SK-N-SH treated with all-trans-retinoic acid at 6 μM for 48 hours (cell line): ENCODE data around the gene PAPOLA.

Experiments used
- CREB5 ChIP-seq: fragments of 250-450 bp; sonication (Bioruptor Pico); IDR thresholded peaks from 2 replicates; pipeline ENCODE4 v1.5.1; 2020; ENCODE audit warnings: low read depth, mild to moderate bottlenecking, moderate library complexity
- OSR1 ChIP-seq: fragments of 250-450 bp; sonication (Bioruptor Pico); IDR thresholded peaks from 2 replicates; pipeline ENCODE4 v1.8.0; 2022; ENCODE audit warnings: moderate library complexity, mild to moderate bottlenecking, inconsistent platforms
- PATZ1 ChIP-seq: fragments of 250-450 bp; sonication (Bioruptor Pico); IDR thresholded peaks from 2 replicates; pipeline ENCODE4 v1.8.0; 2020; ENCODE audit warnings: mild to moderate bottlenecking, moderate library complexity, borderline replicate concordance
- PPARA ChIP-seq: fragments of 250-450 bp; sonication (Bioruptor Pico); IDR thresholded peaks from 2 replicates; pipeline ENCODE4 v1.5.0; 2020; ENCODE audit warnings: mild to moderate bottlenecking, borderline replicate concordance
- RARB ChIP-seq: fragments of 250-450 bp; sonication (Bioruptor Pico); IDR thresholded peaks from 2 replicates; pipeline ENCODE4 v1.8.0; 2021; ENCODE audit warnings: mild to moderate bottlenecking, moderate library complexity
- ZFP30 ChIP-seq: fragments of 450-650 bp; formaldehyde crosslinking; IDR thresholded peaks from 2 replicates; pipeline ENCODE4 v1.5.0; 2022; ENCODE audit warnings: mild to moderate bottlenecking, moderate library complexity
- ZNF70 ChIP-seq: fragments of 450-650 bp; formaldehyde crosslinking; IDR thresholded peaks from 2 replicates; pipeline ENCODE4 v1.5.0; 2020; ENCODE audit warnings: mild to moderate bottlenecking, moderate library complexity
- ZNF8 ChIP-seq: fragments of 450-650 bp; formaldehyde crosslinking; IDR thresholded peaks from 2 replicates; pipeline ENCODE4 v1.5.0; 2020; ENCODE audit warnings: mild to moderate bottlenecking, moderate library complexity

- TF ChIP-seq PPARA = no peak
- TF ChIP-seq ZNF8 = no peak
- TF ChIP-seq CREB5 (CRISPR knock-in tag) = no peak
- no peak for TF ChIP-seq RARB (CRISPR knock-in tag)
- no peak for TF ChIP-seq PATZ1
- no peak for TF ChIP-seq ZNF70
- TF ChIP-seq OSR1 (CRISPR knock-in tag) = no peak
- TF ChIP-seq ZFP30 (CRISPR knock-in tag) = no peak
Measured at GRCh38 chr14:96587823-96588385, 85.7 kb downstream of the PAPOLA start.
